Smooth muscle cell (in vitro differentiated cells): Measurements from ENCODE around the gene KCTD6. TPM values are rescaled to one million over a fixed set of nuclear protein-coding genes. Genes with fewer than 3 reads are reported as not detected.
A peak's percentile ranks its signal among the peaks of the same experiment; 100 is the strongest.

Source experiments
- DNase-seq: peaks from one replicate; lab custom pipeline; 2025; ENCODE audit not compliant: unreplicated experiment; lab: John Stamatoyannopoulos, UW
- H2AFZ ChIP-seq: fragments of 200-600 bp; sonication (generic); 2 replicates; pipeline ENCODE4 v1.6.0; 2016; ENCODE audit warnings: antibody characterized with exemption, low read depth, mild to moderate bottlenecking
- H3F3A ChIP-seq: fragments of 200-600 bp; sonication (generic); 2 replicates; pipeline ENCODE4 v1.6.0; 2017; ENCODE audit warnings: antibody characterized with exemption, low read depth
- H3K27ac ChIP-seq: fragments of 200-600 bp; sonication (generic); 2 replicates; pipeline ENCODE4 v1.5.1; 2016; ENCODE audit warnings: low read depth, mild to moderate bottlenecking
- H3K27me3 ChIP-seq: fragments of 200-600 bp; sonication (generic); 2 replicates; pipeline ENCODE4 v1.6.1; 2016; ENCODE audit warnings: low read depth, mild to moderate bottlenecking
- H3K36me3 ChIP-seq: fragments of 200-600 bp; sonication (generic); 2 replicates; pipeline ENCODE4 v1.5.1; 2016; ENCODE audit warnings: low read depth
- H3K4me1 ChIP-seq: fragments of 200-600 bp; sonication (generic); 2 replicates; pipeline ENCODE4 v1.5.1; 2016; ENCODE audit warnings: low read depth
- H3K4me2 ChIP-seq: fragments of 200-600 bp; sonication (generic); 2 replicates; pipeline ENCODE4 v1.6.0; 2016; ENCODE audit warnings: mild to moderate bottlenecking
- H3K4me3 ChIP-seq: fragments of 200-600 bp; sonication (generic); 2 replicates; pipeline ENCODE4 v1.5.1; 2016; ENCODE audit warnings: mild to moderate bottlenecking
- H3K79me2 ChIP-seq: fragments of 200-600 bp; sonication (generic); 2 replicates; pipeline ENCODE4 v1.6.0; 2016; ENCODE audit warnings: low read depth, mild to moderate bottlenecking
- H3K9ac ChIP-seq: fragments of 200-600 bp; sonication (generic); 2 replicates; pipeline ENCODE4 v1.6.0; 2016; ENCODE audit warnings: low read depth
- H3K9me3 ChIP-seq: fragments of 200-600 bp; sonication (generic); replicated peaks from 2 replicates; pipeline ENCODE4 v1.5.1; 2016; ENCODE audit warnings: low read depth
- H4K20me1 ChIP-seq: fragments of 200-600 bp; sonication (generic); 2 replicates; pipeline ENCODE4 v1.6.0; 2016; ENCODE audit warnings: low read depth
- WGBS: methylation state at CpG from one replicate; pipeline ENCODE4 v1.1.7; 2016; ENCODE audit warnings: low lambda C conversion rate; 5-methylcytosine and 5-hydroxymethylcytosine counted together
- polyA plus RNA-seq: library from polyadenylated mRNA; unstranded; fragments of >200 nt; fragmentation: Nextera tagmentation; extraction: Ambion mirVana; gene quantifications from 2 replicates; pipeline ENCODE4 v1.2.1, GENCODE V29; 2016
- total RNA-seq: library from RNA; depleted of rRNA; stranded (reverse); fragments of >200 nt; gene quantifications from 2 replicates; pipeline ENCODE4 v1.2.3, GENCODE V29; 2014
- TF ChIP-seq, protein P1 (sequence below): fragments of 200-600 bp; sonication (generic); IDR thresholded peaks from 2 replicates; pipeline ENCODE4 v1.5.1; 2017; ENCODE audit warnings: borderline replicate concordance, mild to moderate bottlenecking, antibody characterized with exemption; ENCODE audit not compliant: insufficient read depth, poor library complexity, severe bottlenecking

The KCTD6 gene
- total and polyA plus RNA-seq, 2 experiments from 2014 or later = 20.9 to 21.4 TPM

GRCh38 chr3:58471025-58471887 is 20.6 kb upstream of the KCTD6 start:
- Histone ChIP-seq H3K4me3 (no peak overlapping the region), H3K4me2 (peak overlapping the region; percentile 74), H2AFZ (no peak overlapping the region), H3F3A (peaks cover 3% of the 10 kb centered on the region), H4K20me1 (no peaks in the 10 kb centered on the region), H3K4me1 (peaks cover 12% of the 10 kb centered on the region), H3K79me2 (no peaks in the 10 kb centered on the region), H3K27ac (no peak overlapping the region), H3K27me3 (no peaks in the 10 kb centered on the region), H3K36me3 (no peaks in the 10 kb centered on the region), H3K9ac (no peak overlapping the region), H3K9me3 (no peaks in the 10 kb centered on the region)
- TF ChIP-seq, protein P1, sequence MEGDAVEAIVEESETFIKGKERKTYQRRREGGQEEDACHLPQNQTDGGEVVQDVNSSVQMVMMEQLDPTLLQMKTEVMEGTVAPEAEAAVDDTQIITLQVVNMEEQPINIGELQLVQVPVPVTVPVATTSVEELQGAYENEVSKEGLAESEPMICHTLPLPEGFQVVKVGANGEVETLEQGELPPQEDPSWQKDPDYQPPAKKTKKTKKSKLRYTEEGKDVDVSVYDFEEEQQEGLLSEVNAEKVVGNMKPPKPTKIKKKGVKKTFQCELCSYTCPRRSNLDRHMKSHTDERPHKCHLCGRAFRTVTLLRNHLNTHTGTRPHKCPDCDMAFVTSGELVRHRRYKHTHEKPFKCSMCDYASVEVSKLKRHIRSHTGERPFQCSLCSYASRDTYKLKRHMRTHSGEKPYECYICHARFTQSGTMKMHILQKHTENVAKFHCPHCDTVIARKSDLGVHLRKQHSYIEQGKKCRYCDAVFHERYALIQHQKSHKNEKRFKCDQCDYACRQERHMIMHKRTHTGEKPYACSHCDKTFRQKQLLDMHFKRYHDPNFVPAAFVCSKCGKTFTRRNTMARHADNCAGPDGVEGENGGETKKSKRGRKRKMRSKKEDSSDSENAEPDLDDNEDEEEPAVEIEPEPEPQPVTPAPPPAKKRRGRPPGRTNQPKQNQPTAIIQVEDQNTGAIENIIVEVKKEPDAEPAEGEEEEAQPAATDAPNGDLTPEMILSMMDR = no peak
- WGBS = 50% methylated on average over 10 of the region's 10 CpGs
- no peak for DNase-seq

GRCh38 chr3:58473275-58473674 is 18.6 kb upstream of the KCTD6 start:
- DNase-seq = no peak
- H3K36me3 ChIP-seq = no peaks in the 10 kb centered on the region
- H3K4me1 ChIP-seq = peaks cover 12% of the 10 kb centered on the region
- peaks cover 3% of the 10 kb centered on the region for H3F3A ChIP-seq
- WGBS = 100% methylated on average over 1 of the region's 1 CpG
- H4K20me1 ChIP-seq = no peaks in the 10 kb centered on the region
- no peak overlapping the region for H3K4me3 ChIP-seq
- no peaks in the 10 kb centered on the region for H3K79me2 ChIP-seq
- H3K4me2 ChIP-seq = no peak overlapping the region
- no peaks in the 10 kb centered on the region for H3K9me3 ChIP-seq
- H2AFZ ChIP-seq = no peak overlapping the region
- TF ChIP-seq, protein P1 = no peak
- H3K9ac ChIP-seq = no peak overlapping the region
- H3K27ac ChIP-seq = no peak overlapping the region
- no peaks in the 10 kb centered on the region for H3K27me3 ChIP-seq

DNA sequence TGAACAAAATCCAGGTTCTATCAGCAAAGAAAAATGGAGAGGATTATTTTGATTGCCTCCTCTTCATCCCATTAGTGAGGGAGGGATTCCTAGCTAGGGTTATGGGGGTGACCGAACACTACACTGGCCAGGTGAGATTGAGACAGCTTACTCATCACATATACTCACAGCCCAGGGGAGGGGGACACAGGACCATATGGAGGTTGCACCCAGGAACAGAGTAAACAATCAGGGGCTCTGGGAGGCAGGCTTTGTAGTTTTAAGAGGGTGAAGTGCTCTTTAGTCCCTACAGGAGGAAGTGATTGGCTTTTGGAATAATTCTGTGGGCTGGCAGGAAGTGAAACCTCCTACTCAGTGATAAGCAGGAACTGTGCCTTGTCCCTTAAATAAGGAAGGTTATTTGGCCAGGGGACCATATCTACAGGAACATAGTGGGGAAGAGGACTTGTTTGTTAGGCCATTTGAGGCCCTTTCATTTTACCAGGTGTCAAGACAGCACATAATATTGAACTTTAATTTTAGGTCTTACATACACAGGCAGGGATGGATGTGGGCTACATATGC is 17.5 kb upstream of the KCTD6 start:
- Histone ChIP-seq H3K4me3 (no peak overlapping the region), H2AFZ (no peak overlapping the region), H4K20me1 (no peaks in the 10 kb centered on the region), H3F3A (peaks cover 3% of the 10 kb centered on the region), H3K27me3 (no peaks in the 10 kb centered on the region), H3K79me2 (no peaks in the 10 kb centered on the region), H3K4me1 (peaks cover 12% of the 10 kb centered on the region), H3K36me3 (no peaks in the 10 kb centered on the region), H3K9me3 (peaks cover 1% of the 10 kb centered on the region), H3K9ac (no peak overlapping the region), H3K27ac (no peak overlapping the region), H3K4me2 (no peak overlapping the region)
- TF ChIP-seq, protein P1 = no peak
- 89% methylated on average over 1 of the region's 1 CpG for WGBS
- DNase-seq = no peak
